Astrocyte of the spinal cord (primary cell): Measurements from ENCODE around the gene SLC35F1.
A peak's percentile ranks its signal among the peaks of the same experiment; 100 is the strongest.

Experiments
- DNase-seq: peaks from one replicate; pipeline ENCODE4 v3.0.0; 2011; ENCODE audit warnings: low read depth, low spot score
- H3K4me3 ChIP-seq: 2 replicates; pipeline ENCODE4 v1.5.1; 2011; ENCODE audit warnings: low read depth, mild to moderate bottlenecking, low read length, moderate library complexity
- in situ Hi-C: cut with HindIII; loops from 2 replicates; pipeline ENCODE4 v1.10.0; 2017; ENCODE audit warnings: low sequenced_read_pairs
- TF ChIP-seq, protein P1 (sequence below): IDR thresholded peaks from 2 replicates; pipeline ENCODE4 v1.5.1; 2012; ENCODE audit warnings: low read depth, mild to moderate bottlenecking, low read length, inconsistent platforms

SLC35F1 gene

DNA sequence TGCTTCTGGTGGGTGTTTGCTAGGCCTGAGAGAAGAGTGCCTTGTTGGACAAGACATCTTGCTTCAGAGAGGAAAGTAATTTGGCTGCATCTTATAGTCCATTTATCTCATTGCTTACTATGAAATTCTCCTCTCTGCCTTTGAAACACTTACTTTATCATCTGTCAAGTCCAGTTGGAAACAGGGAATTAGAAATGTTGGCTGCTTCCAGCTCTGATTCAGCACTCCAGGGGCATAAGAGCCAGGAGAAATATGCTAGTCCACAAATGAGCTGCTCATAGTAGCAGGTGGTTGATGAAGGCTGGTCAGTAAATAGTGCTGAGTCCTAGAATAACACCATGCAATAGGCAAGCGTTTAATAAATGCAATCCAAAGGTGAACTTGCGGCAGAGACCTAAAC lies 227.1 kb downstream of the SLC35F1 start:
- TF ChIP-seq, protein P1, sequence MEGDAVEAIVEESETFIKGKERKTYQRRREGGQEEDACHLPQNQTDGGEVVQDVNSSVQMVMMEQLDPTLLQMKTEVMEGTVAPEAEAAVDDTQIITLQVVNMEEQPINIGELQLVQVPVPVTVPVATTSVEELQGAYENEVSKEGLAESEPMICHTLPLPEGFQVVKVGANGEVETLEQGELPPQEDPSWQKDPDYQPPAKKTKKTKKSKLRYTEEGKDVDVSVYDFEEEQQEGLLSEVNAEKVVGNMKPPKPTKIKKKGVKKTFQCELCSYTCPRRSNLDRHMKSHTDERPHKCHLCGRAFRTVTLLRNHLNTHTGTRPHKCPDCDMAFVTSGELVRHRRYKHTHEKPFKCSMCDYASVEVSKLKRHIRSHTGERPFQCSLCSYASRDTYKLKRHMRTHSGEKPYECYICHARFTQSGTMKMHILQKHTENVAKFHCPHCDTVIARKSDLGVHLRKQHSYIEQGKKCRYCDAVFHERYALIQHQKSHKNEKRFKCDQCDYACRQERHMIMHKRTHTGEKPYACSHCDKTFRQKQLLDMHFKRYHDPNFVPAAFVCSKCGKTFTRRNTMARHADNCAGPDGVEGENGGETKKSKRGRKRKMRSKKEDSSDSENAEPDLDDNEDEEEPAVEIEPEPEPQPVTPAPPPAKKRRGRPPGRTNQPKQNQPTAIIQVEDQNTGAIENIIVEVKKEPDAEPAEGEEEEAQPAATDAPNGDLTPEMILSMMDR: no peak
- in situ Hi-C loops: no loop called here

DNA sequence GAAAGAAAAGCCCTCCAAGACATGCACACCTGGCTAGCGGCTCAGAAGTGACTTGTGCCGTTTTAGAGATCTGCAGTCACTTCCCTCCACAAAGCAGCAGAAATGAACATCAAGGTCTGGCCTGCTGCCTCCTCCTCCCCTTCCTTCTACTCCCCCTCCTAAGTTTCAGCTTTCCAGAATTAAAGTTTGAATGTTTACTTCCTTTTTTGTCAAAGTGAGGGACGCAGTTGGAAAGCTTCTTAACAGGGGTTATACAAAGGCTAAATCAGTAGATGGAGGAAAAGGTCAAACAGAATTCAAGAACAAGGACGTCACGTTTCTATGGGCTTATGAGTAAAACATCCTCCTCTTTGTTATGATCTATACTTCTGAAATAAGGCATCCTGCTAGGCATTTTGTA lies 227.7 kb downstream of the SLC35F1 start:
- H3K4me3 ChIP-seq: no peak overlapping the region
- in situ Hi-C loops: no loop called here
- no peak for DNase-seq
- TF ChIP-seq, protein P1: no peak

More for the DNA sequence above, 227.1 kb downstream of the SLC35F1 start:
- no peak overlapping the region for H3K4me3 ChIP-seq
- no peak for DNase-seq

DNA sequence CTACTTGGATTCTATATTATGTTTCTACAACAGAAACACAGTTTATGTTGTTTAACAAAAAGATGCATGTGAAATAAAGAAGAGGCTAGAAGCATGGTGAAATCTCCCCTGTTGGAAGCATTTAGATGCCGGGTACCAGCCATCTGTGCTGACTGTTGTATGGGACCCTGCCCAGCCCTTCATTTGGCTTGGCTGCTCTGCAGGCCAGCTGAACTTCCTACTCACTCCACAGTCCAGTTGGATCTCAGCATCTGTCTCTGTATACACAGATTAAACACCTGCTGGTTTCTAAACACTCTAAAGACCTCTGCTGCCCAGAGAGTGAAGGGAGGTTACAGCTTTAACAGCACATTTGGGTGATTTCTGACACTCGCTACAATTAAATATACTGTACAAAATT lies 228.3 kb downstream of the SLC35F1 start:
- in situ Hi-C loops: no loop called here
- TF ChIP-seq, protein P1: no peak
- DNase-seq: no peak
- no peak overlapping the region for H3K4me3 ChIP-seq

DNA sequence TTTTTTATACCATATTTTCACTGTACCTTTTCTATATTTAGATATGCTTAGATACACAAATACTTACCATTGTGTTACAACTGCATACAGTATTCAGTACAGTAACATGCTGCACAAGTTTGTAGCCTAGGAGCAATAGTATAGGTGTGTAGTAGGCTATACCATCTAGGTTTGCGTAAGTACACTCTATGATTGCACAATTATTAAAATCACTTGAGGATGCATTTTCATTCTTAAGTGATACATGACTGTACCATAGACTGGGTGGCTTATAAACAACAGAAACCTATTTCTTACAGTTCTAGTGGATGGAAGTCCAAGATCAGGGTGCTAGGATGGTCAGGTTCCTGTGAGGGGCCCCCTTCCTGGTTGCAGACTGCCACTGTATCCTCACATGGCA lies 234.1 kb downstream of the SLC35F1 start:
- in situ Hi-C loops: no loop called here
- no peak for DNase-seq
- TF ChIP-seq, protein P1: no peak
- no peak overlapping the region for H3K4me3 ChIP-seq

DNA sequence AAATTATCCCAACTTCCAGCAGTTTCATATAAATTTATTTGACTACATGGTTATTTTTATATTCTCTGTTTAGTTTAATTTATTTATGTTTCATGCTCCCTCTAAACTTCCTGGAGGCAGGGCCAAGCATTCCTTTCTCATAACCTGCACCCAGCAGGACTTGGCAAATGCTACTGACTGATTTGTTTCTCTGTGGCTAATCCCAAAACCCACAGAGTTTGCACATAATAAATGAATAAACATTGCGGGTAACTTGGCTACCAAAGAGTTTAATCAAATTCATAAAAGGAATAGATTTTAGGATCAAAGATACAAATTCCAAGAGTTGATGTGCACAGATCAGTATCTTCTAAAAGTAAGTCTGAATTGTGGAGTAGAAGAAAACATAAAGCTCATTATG lies 239.5 kb downstream of the SLC35F1 start:
- H3K4me3 ChIP-seq: no peak overlapping the region
- in situ Hi-C loops: no loop called here
- TF ChIP-seq, protein P1: no peak
- peak; percentile 55 for DNase-seq

DNA sequence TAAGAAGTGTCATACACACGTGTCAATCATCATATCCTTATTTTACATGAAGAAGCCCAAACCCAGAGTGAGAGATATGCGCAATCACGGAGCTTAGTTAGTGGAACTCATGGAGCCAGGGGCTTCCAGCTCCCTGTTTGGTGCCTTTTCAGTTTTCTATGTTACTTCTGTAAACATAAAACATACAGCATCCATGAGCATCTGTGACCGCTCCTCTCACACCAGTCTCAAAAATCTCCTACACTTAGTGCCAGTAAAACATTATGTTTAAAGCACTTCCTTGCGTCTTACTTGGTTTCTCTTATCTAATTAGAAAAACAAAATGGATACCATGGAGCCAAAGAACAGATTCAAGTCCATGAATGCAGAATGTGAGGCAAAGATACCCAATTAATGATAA lies 240.4 kb downstream of the SLC35F1 start:
- TF ChIP-seq, protein P1: no peak
- in situ Hi-C loops: no loop called here

DNA sequence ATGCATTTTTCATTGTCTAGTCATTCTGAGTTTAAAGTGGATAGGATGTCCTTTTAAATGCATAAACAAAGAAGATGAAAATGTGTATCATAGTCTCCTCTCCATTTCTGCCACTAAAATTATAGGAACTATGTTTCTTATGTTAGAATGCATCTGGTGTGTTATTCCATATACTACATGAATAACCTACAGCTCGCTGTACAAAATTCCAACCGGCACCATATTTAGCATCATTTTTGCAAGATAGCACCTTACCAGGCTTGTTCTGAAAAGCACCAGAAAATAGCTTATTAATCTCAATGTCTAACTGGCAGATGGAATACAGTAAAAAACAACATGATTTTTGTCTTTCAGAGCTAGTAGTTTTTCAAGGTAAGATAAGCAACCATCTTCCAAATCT lies 241.5 kb downstream of the SLC35F1 start:
- no peak overlapping the region for H3K4me3 ChIP-seq
- in situ Hi-C loops: no loop called here
- no peak for DNase-seq
- TF ChIP-seq, protein P1: no peak

More for the DNA sequence above, 240.4 kb downstream of the SLC35F1 start:
- H3K4me3 ChIP-seq: no peak overlapping the region
- no peak for DNase-seq
